ENCODE measurements around the gene CLDND2.

The CLDND2 gene

GRCh38 chr19:51380379-51380778 is 11.6 kb upstream of the CLDND2 start:
- no peak for DNase-seq (ENCODE audit: low read depth, low spot score)
- no peaks in the 10 kb centered on the region for H3K36me3 ChIP-seq (ENCODE audit: insufficient read depth, insufficient read length, low read length)
- peaks cover 7% of the 10 kb centered on the region; the same call in 1 of the 2 replicates for H3K9me3 ChIP-seq (ENCODE audit: insufficient read depth, low read length)
- no peak for TF ChIP-seq YY1 (IDR thresholded peaks at IDR 0.05; ENCODE audit: insufficient read depth, insufficient read length)
- TF ChIP-seq SUZ12 (IDR thresholded peaks at IDR 0.05; ENCODE audit: extremely low read depth, insufficient read depth, insufficient read length), result no peak
- TF ChIP-seq ZNF274 (IDR thresholded peaks at IDR 0.05; ENCODE audit: low read depth, low read length), result no peak
- no peak overlapping the region for H3K4me3 ChIP-seq (ENCODE audit: insufficient read length, low read depth)
- H3K4me1 ChIP-seq (ENCODE audit: insufficient read depth, insufficient read length), result no peaks in the 10 kb centered on the region
- no peak overlapping the region for H3K9ac ChIP-seq (ENCODE audit: insufficient read length, low read depth)
- no peaks in the 10 kb centered on the region for H3K27me3 ChIP-seq (ENCODE audit: insufficient read depth, insufficient read length)

- Histone ChIP-seq H3K9me3 (ENCODE audit: insufficient read depth, low read length) (peaks cover 7% of the 10 kb centered on the region; the same call in 1 of the 2 replicates), H3K36me3 (ENCODE audit: insufficient read depth, insufficient read length, low read length) (no peaks in the 10 kb centered on the region), H3K9ac (ENCODE audit: insufficient read length, low read depth) (no peak overlapping the region), H3K27me3 (ENCODE audit: insufficient read depth, insufficient read length) (no peaks in the 10 kb centered on the region), H3K4me3 (ENCODE audit: insufficient read length, low read depth) (no peak overlapping the region), H3K4me1 (ENCODE audit: insufficient read depth, insufficient read length) (no peaks in the 10 kb centered on the region)
- TF ChIP-seq SUZ12 (IDR thresholded peaks at IDR 0.05; ENCODE audit: extremely low read depth, insufficient read depth, insufficient read length), result no peak
- no peak for TF ChIP-seq YY1 (IDR thresholded peaks at IDR 0.05; ENCODE audit: insufficient read depth, insufficient read length)
- TF ChIP-seq ZNF274 (IDR thresholded peaks at IDR 0.05; ENCODE audit: low read depth, low read length), result no peak
- no peak for DNase-seq (ENCODE audit: low read depth, low spot score)
Measured at GRCh38 chr19:51377422-51377821, 8.6 kb upstream of the CLDND2 start.

- TF ChIP-seq ZNF274 (IDR thresholded peaks at IDR 0.05; ENCODE audit: low read depth, low read length), result no peak
- TF ChIP-seq SUZ12 (IDR thresholded peaks at IDR 0.05; ENCODE audit: extremely low read depth, insufficient read depth, insufficient read length), result no peak
- TF ChIP-seq YY1 (IDR thresholded peaks at IDR 0.05; ENCODE audit: insufficient read depth, insufficient read length), result no peak
- H3K4me1 ChIP-seq (ENCODE audit: insufficient read depth, insufficient read length), result no peaks in the 10 kb centered on the region
- DNase-seq (ENCODE audit: low read depth, low spot score), result no peak
- H3K36me3 ChIP-seq (ENCODE audit: insufficient read depth, insufficient read length, low read length), result no peaks in the 10 kb centered on the region
- no peak overlapping the region for H3K9ac ChIP-seq (ENCODE audit: insufficient read length, low read depth)
- H3K27me3 ChIP-seq (ENCODE audit: insufficient read depth, insufficient read length), result no peaks in the 10 kb centered on the region
- no peaks in the 10 kb centered on the region for H3K9me3 ChIP-seq (ENCODE audit: insufficient read depth, low read length)
- no peak overlapping the region for H3K4me3 ChIP-seq (ENCODE audit: insufficient read length, low read depth)
Measured at GRCh38 chr19:51375504-51376221, 6.9 kb upstream of the CLDND2 start.

GRCh38 chr19:51372649-51373504 is 4.1 kb upstream of the CLDND2 start, which contains the start of gene NKG7:
Gene NKG7, minus strand, starts transcription at chr19:51372654. Its CDS starts 119 bp downstream, at chr19:51372535.
- H3K9ac ChIP-seq (ENCODE audit: insufficient read length, low read depth), result no peak within 1 kb of the TSS
- H3K4me1 ChIP-seq (ENCODE audit: insufficient read depth, insufficient read length), result peaks cover 4% of the 10 kb centered on the region
- no peaks in the 10 kb centered on the region for H3K27me3 ChIP-seq (ENCODE audit: insufficient read depth, insufficient read length)
- no peak for DNase-seq (ENCODE audit: low read depth, low spot score)
- TF ChIP-seq YY1 (IDR thresholded peaks at IDR 0.05; ENCODE audit: insufficient read depth, insufficient read length) (no peak), ZNF274 (IDR thresholded peaks at IDR 0.05; ENCODE audit: low read depth, low read length) (no peak), SUZ12 (IDR thresholded peaks at IDR 0.05; ENCODE audit: extremely low read depth, insufficient read depth, insufficient read length) (no peak)
- no peak within 1 kb of the TSS for H3K4me3 ChIP-seq (ENCODE audit: insufficient read length, low read depth)
- no peaks in the 10 kb centered on the region for H3K9me3 ChIP-seq (ENCODE audit: insufficient read depth, low read length)
- H3K36me3 ChIP-seq (ENCODE audit: insufficient read depth, insufficient read length, low read length), result no peaks in the 10 kb centered on the region

GRCh38 chr19:51372021-51372648 is 3.3 kb upstream of the CLDND2 start:
- H3K4me3 ChIP-seq (ENCODE audit: insufficient read length, low read depth), result no peak overlapping the region
- H3K4me1 ChIP-seq (ENCODE audit: insufficient read depth, insufficient read length), result peaks cover 4% of the 10 kb centered on the region
- H3K36me3 ChIP-seq (ENCODE audit: insufficient read depth, insufficient read length, low read length), result no peaks in the 10 kb centered on the region
- TF ChIP-seq ZNF274 (IDR thresholded peaks at IDR 0.05; ENCODE audit: low read depth, low read length) (no peak), YY1 (IDR thresholded peaks at IDR 0.05; ENCODE audit: insufficient read depth, insufficient read length) (no peak), SUZ12 (IDR thresholded peaks at IDR 0.05; ENCODE audit: extremely low read depth, insufficient read depth, insufficient read length) (no peak)
- no peaks in the 10 kb centered on the region for H3K27me3 ChIP-seq (ENCODE audit: insufficient read depth, insufficient read length)
- no peak for DNase-seq (ENCODE audit: low read depth, low spot score)
- H3K9ac ChIP-seq (ENCODE audit: insufficient read length, low read depth), result no peak overlapping the region
- no peaks in the 10 kb centered on the region for H3K9me3 ChIP-seq (ENCODE audit: insufficient read depth, low read length)

- no peak overlapping the region for H3K4me3 ChIP-seq (ENCODE audit: insufficient read length, low read depth)
- peaks cover 4% of the 10 kb centered on the region for H3K4me1 ChIP-seq (ENCODE audit: insufficient read depth, insufficient read length)
- no peaks in the 10 kb centered on the region for H3K27me3 ChIP-seq (ENCODE audit: insufficient read depth, insufficient read length)
- TF ChIP-seq ZNF274 (IDR thresholded peaks at IDR 0.05; ENCODE audit: low read depth, low read length) (no peak), YY1 (IDR thresholded peaks at IDR 0.05; ENCODE audit: insufficient read depth, insufficient read length) (no peak), SUZ12 (IDR thresholded peaks at IDR 0.05; ENCODE audit: extremely low read depth, insufficient read depth, insufficient read length) (no peak)
- no peak overlapping the region for H3K9ac ChIP-seq (ENCODE audit: insufficient read length, low read depth)
- DNase-seq (ENCODE audit: low read depth, low spot score), result no peak
- H3K36me3 ChIP-seq (ENCODE audit: insufficient read depth, insufficient read length, low read length), result no peaks in the 10 kb centered on the region
- no peaks in the 10 kb centered on the region for H3K9me3 ChIP-seq (ENCODE audit: insufficient read depth, low read length)
Measured at GRCh38 chr19:51371186-51371690, 2.4 kb upstream of the CLDND2 start.
